ENCODE results near the gene SLC22A31. TPM values are rescaled to one million over a fixed set of nuclear protein-coding genes. Genes with fewer than 3 reads are reported as not detected.

SLC22A31 gene
- total RNA-seq, 1 donor from 2014 or later = 6.1 TPM

GRCh38 chr16:89232107-89232506, 31.8 kb upstream of the SLC22A31 start:
- Histone ChIP-seq H3K27me3 (ENCODE audit: control insufficient read depth, insufficient read depth, low read length) (no peaks in the 10 kb centered on the region), H3K4me3 (ENCODE audit: low read depth, low read length) (no peak overlapping the region), H3K36me3 (ENCODE audit: control insufficient read depth, insufficient read depth, low read length) (peaks cover 2% of the 10 kb centered on the region)
- no peak for TF ChIP-seq CTCF (IDR thresholded peaks at IDR 0.05; ENCODE audit: insufficient read depth, low read length, poor library complexity, severe bottlenecking)
- no peak for DNase-seq (ENCODE audit: low read depth)

GRCh38 chr16:89230255-89230654, 29.9 kb upstream of the SLC22A31 start:
- Histone ChIP-seq H3K4me3 (ENCODE audit: low read depth, low read length) (no peak overlapping the region), H3K36me3 (ENCODE audit: control insufficient read depth, insufficient read depth, low read length) (peaks cover 5% of the 10 kb centered on the region), H3K27me3 (ENCODE audit: control insufficient read depth, insufficient read depth, low read length) (no peaks in the 10 kb centered on the region)
- DNase-seq (ENCODE audit: low read depth) = no peak
- no peak for TF ChIP-seq CTCF (IDR thresholded peaks at IDR 0.05; ENCODE audit: insufficient read depth, low read length, poor library complexity, severe bottlenecking)

GRCh38 chr16:89224665-89225064, 24.3 kb upstream of the SLC22A31 start:
- Histone ChIP-seq H3K27me3 (ENCODE audit: control insufficient read depth, insufficient read depth, low read length) (no peaks in the 10 kb centered on the region), H3K36me3 (ENCODE audit: control insufficient read depth, insufficient read depth, low read length) (peaks cover 11% of the 10 kb centered on the region), H3K4me3 (ENCODE audit: low read depth, low read length) (no peak overlapping the region)
- DNase-seq (ENCODE audit: low read depth) = no peak
- TF ChIP-seq CTCF (IDR thresholded peaks at IDR 0.05; ENCODE audit: insufficient read depth, low read length, poor library complexity, severe bottlenecking) = no peak

- no peak for TF ChIP-seq CTCF (IDR thresholded peaks at IDR 0.05; ENCODE audit: insufficient read depth, low read length, poor library complexity, severe bottlenecking)
- Histone ChIP-seq H3K36me3 (ENCODE audit: control insufficient read depth, insufficient read depth, low read length) (peaks cover 11% of the 10 kb centered on the region), H3K27me3 (ENCODE audit: control insufficient read depth, insufficient read depth, low read length) (no peaks in the 10 kb centered on the region), H3K4me3 (ENCODE audit: low read depth, low read length) (no peak overlapping the region)
- no peak for DNase-seq (ENCODE audit: low read depth)
These were observed 22.6 kb upstream of the SLC22A31 start for GRCh38 chr16:89222931-89223330.

- peaks cover 6% of the 10 kb centered on the region for H3K36me3 ChIP-seq (ENCODE audit: control insufficient read depth, insufficient read depth, low read length)
These were observed 21.3 kb upstream of the SLC22A31 start for GRCh38 chr16:89221604-89222003.

More at GRCh38 chr16:89221604-89222003, 21.3 kb upstream of the SLC22A31 start:
- DNase-seq (ENCODE audit: low read depth) = no peak
- no peak for TF ChIP-seq CTCF (IDR thresholded peaks at IDR 0.05; ENCODE audit: insufficient read depth, low read length, poor library complexity, severe bottlenecking)
- Histone ChIP-seq H3K27me3 (ENCODE audit: control insufficient read depth, insufficient read depth, low read length) (no peaks in the 10 kb centered on the region), H3K4me3 (ENCODE audit: low read depth, low read length) (no peak overlapping the region)
